ENCODE results near the gene TMEM131. TPM values are rescaled to one million over a fixed set of nuclear protein-coding genes. Genes with fewer than 3 reads are reported as not detected.

The TMEM131 gene
- total RNA-seq, 1 experiment from 2014 or later: 21.9 TPM

- no peak for TF ChIP-seq ARID4B (CRISPR knock-in tag; IDR thresholded peaks at IDR 0.05; ENCODE audit: borderline replicate concordance)
- no peak for TF ChIP-seq ZNF512 (CRISPR knock-in tag; IDR thresholded peaks at IDR 0.05; ENCODE audit: borderline replicate concordance)
- TF ChIP-seq ZNF121 (CRISPR knock-in tag; IDR thresholded peaks at IDR 0.05): no peak
- no peak for TF ChIP-seq IRF2 (CRISPR knock-in tag; IDR thresholded peaks at IDR 0.05; ENCODE audit: borderline replicate concordance, low read depth)
- no peak for TF ChIP-seq MXD4 (CRISPR knock-in tag; IDR thresholded peaks at IDR 0.05; ENCODE audit: borderline replicate concordance)
- TF ChIP-seq JAZF1 (CRISPR knock-in tag; IDR thresholded peaks at IDR 0.05): no peak
- no peak for TF ChIP-seq CREB1 (CRISPR knock-in tag; IDR thresholded peaks at IDR 0.05)
- no peak for TF ChIP-seq MLX (CRISPR knock-in tag; IDR thresholded peaks at IDR 0.05)
- TF ChIP-seq MAX (CRISPR knock-in tag; IDR thresholded peaks at IDR 0.05): no peak
- TF ChIP-seq TCF7 (CRISPR knock-in tag; IDR thresholded peaks at IDR 0.05; ENCODE audit: low read depth): no peak
- no peak for TF ChIP-seq CREM (CRISPR knock-in tag; IDR thresholded peaks at IDR 0.05)
- TF ChIP-seq HMGXB4 (CRISPR knock-in tag; IDR thresholded peaks at IDR 0.05): no peak
These were observed 280.6 kb downstream of the TMEM131 start (continued) for GRCh38 chr2:97714950-97715652.

- ATAC-seq: no peak
- Mint-ChIP-seq H3K4me3 (no peak overlapping the region), H3K9me3 (peaks cover 3% of the 10 kb centered on the region; the same call in 1 of the 2 replicates), H3K27ac (no peak overlapping the region), H3K27me3 (ENCODE audit: low read depth) (peaks cover 4% of the 10 kb centered on the region), H3K4me1 (peaks cover 19% of the 10 kb centered on the region), H3K36me3 (0 out of 2 replicates have a peak, but pooled peaks cover 2% of the 10 kb centered on the region)
- CTCF ChIA-PET: interaction anchor here (0.8 to 9.2 kb wide), 6 partner anchors 15 to 124 kb away, joined by 4 to 124 read pairs (median 5); no protein-coding TSS in a partner anchor
- POLR2A ChIA-PET: interaction anchor here (1.3 kb wide), 1 partner anchor 12 kb away, joined by 4 read pairs; no protein-coding TSS in a partner anchor
- DNase-seq (ENCODE audit: low spot score): no peak
- TF ChIP-seq ZSCAN18 (CRISPR knock-in tag; IDR thresholded peaks at IDR 0.05) (no peak), MYBL2 (CRISPR knock-in tag; IDR thresholded peaks at IDR 0.05) (no peak), STAT6 (CRISPR knock-in tag; conservative IDR thresholded peaks at IDR 0.05; ENCODE audit: low read depth) (no peak), PREB (CRISPR knock-in tag; IDR thresholded peaks at IDR 0.05; ENCODE audit: borderline replicate concordance) (no peak), MLX (CRISPR knock-in tag; IDR thresholded peaks at IDR 0.05) (no peak), SMAD4 (CRISPR knock-in tag; IDR thresholded peaks at IDR 0.05) (no peak)
These were observed 281.4 kb downstream of the TMEM131 start for GRCh38 chr2:97714084-97714949.

All from WTC11 (cell line).